ENCODE data around the gene KRT3. TPM values are rescaled to one million over a fixed set of nuclear protein-coding genes. Genes with fewer than 3 reads are reported as not detected.

The KRT3 gene
- total and polyA plus RNA-seq, 10 of the 15 experiments (the other 5 are each of a cell fraction or from before 2014, with no cell fraction given): not detected

GRCh38 chr12:52795694-52796428 is at the start of gene KRT3 (continued):
- no peak for TF ChIP-seq E4F1 (IDR thresholded peaks at IDR 0.05; ENCODE audit: borderline replicate concordance, partially characterized antibody)
- no peak for TF ChIP-seq ETV6 (conservative IDR thresholded peaks at IDR 0.05 in 1 of 2, IDR thresholded peaks at IDR 0.05 in 1 of 2; ENCODE audit: borderline replicate concordance in 1 of 2, low read depth in 1 of 2)
- TF ChIP-seq MEF2A (IDR thresholded peaks at IDR 0.05; ENCODE audit: insufficient read depth, low read depth, low read length): no peak
- TF ChIP-seq CREB1 (IDR thresholded peaks at IDR 0.05; ENCODE audit: low read depth): no peak
- no peak for TF ChIP-seq STAT3 (IDR thresholded peaks at IDR 0.05; ENCODE audit: low read depth, low read length)
- no peak for TF ChIP-seq NFYA (IDR thresholded peaks at IDR 0.05; ENCODE audit: borderline replicate concordance, low read depth, low read length)
- no peak for TF ChIP-seq HDAC2 (IDR thresholded peaks at IDR 0.05)

GRCh38 chr12:52844386-52844785 is 48.5 kb upstream of the KRT3 start:
- ChIA-PET SMC1A (ENCODE audit: uncharacterized antibody, unreplicated experiment) (no interaction called here), CTCF (no interaction called here), RAD21 (ENCODE audit: unreplicated experiment) (no interaction called here), POLR2A (no interaction called here)
- Histone ChIP-seq H3K27ac (ENCODE audit: control insufficient read depth, insufficient read depth) (no peak overlapping the region), H3K36me3 (ENCODE audit: control insufficient read depth in 2 of 2, insufficient read depth in 2 of 2, low read length in 1 of 2) (no peaks in the 10 kb centered on the region), H3K9me3 (replicated peaks; ENCODE audit: control insufficient read depth, insufficient read depth, low read length) (no peaks in the 10 kb centered on the region), H2AFZ (ENCODE audit: control insufficient read depth, low read depth, low read length) (no peak overlapping the region), H3K79me2 (ENCODE audit: control insufficient read depth, insufficient read depth, low read length) (no peaks in the 10 kb centered on the region), H4K20me1 (ENCODE audit: control insufficient read depth, insufficient read depth) (no peaks in the 10 kb centered on the region), H3K4me3 (no peak overlapping the region), H3K27me3 (replicated peaks in 1 of 2; ENCODE audit: control insufficient read depth in 2 of 2, insufficient read depth in 2 of 2, low read length in 1 of 2) (no peaks in the 10 kb centered on the region; a peak in 2 of 4 replicates), H3K4me1 (ENCODE audit: control insufficient read depth, insufficient read depth, low read length) (no peaks in the 10 kb centered on the region), H3K9ac (ENCODE audit: control insufficient read depth, insufficient read depth, low read length) (no peak overlapping the region), H3K4me2 (ENCODE audit: control insufficient read depth, insufficient read depth) (no peak overlapping the region)
- in situ Hi-C loops (cut with MboI) (no loop called here), intact Hi-C loops (cut with micrococcal nuclease; ENCODE audit: unreplicated experiment) (no loop called here)
- no peak for FAIRE-seq
- ATAC-seq: no peak
- 67% methylated on average over 11 of the region's 11 CpGs for WGBS (ENCODE audit: insufficient coverage, insufficient replicate concordance, low lambda C conversion rate, missing lambda C conversion rate)
- no peak for DNase-seq (ENCODE audit: low read depth, low spot score)
- BruUV-seq (replicated peaks): no TSS peak
- no peak for TF ChIP-seq RFX5 (IDR thresholded peaks at IDR 0.05; ENCODE audit: low read depth, low read length)
- no peak for TF ChIP-seq CHD1 (IDR thresholded peaks at IDR 0.05; ENCODE audit: low read depth, low read length)
- TF ChIP-seq NKRF (conservative IDR thresholded peaks at IDR 0.05): no peak
- no peak for TF ChIP-seq TCF12 (IDR thresholded peaks at IDR 0.05; ENCODE audit: low read depth, low read length)
- no peak for TF ChIP-seq ZNF207 (IDR thresholded peaks at IDR 0.05; ENCODE audit: borderline replicate concordance)
- TF ChIP-seq POU2F2 (IDR thresholded peaks at IDR 0.05; ENCODE audit: borderline replicate concordance, low read depth, low read length): no peak
- TF ChIP-seq HDAC6 (IDR thresholded peaks at IDR 0.05; ENCODE audit: unreplicated experiment): no peak
- no peak for TF ChIP-seq ZNF622 (IDR thresholded peaks at IDR 0.05)
- no peak for TF ChIP-seq BACH1 (IDR thresholded peaks at IDR 0.05; ENCODE audit: borderline replicate concordance)
- no peak for TF ChIP-seq NR2C1 (IDR thresholded peaks at IDR 0.05)
- no peak for TF ChIP-seq MTA2 (IDR thresholded peaks at IDR 0.05; ENCODE audit: low read depth)

All from GM12878 (cell line).